HepG2 (cell line): ENCODE data around the gene DOCK1. TPM values are rescaled to one million over a fixed set of nuclear protein-coding genes. Genes with fewer than 3 reads are reported as not detected.

Experiments used
- ATAC-seq: fragments of 200-7000 bp; cut with Tn5 transposase; 3 replicates; pipeline ENCODE4 v1.9.1; 2020; ENCODE audit warnings: mild to moderate bottlenecking, moderate library complexity
- BruUV-seq: library from RNA; stranded (reverse); fragments of 400-500 nt; replicated peaks from 2 replicates; lab custom pipeline; 2021; lab: Mats Ljungman, UMichigan
- CTCF ChIA-PET: fragments of 300-600 bp; formaldehyde crosslinking; extraction: SDS; loops from one replicate; lab custom pipeline; 2021; ENCODE audit warnings: low total read pairs, inconsistent platforms, low intra/inter-chr PET ratio; lab: Yijun Ruan, JAX
- POLR2A ChIA-PET: fragments of 350-600 bp; sonication (Branson Sonifier 250); formaldehyde crosslinking; loops from one replicate; lab custom pipeline; 2020; ENCODE audit warnings: antibody characterized with exemption, inconsistent platforms; lab: Yijun Ruan, JAX
- DNase-seq: peaks from one replicate; pipeline ENCODE4 v3.0.0-alpha.2; 2015; ENCODE audit warnings: low spot score
- FAIRE-seq: peaks from 3 replicates; lab custom pipeline; 2011; peaks lifted over from hg19 to GRCh38; lab: Jason Lieb, UNC
- H2AFZ ChIP-seq: one replicate; pipeline ENCODE4 v1.6.1; 2011; ENCODE audit warnings: low read length, inconsistent platforms
- H3K27ac ChIP-seq: fragments of 300-600 bp; 3 replicates; pipeline ENCODE4 v1.8.0; 2011; ENCODE audit warnings: mixed run types, mild to moderate bottlenecking, mixed read lengths, low read length, inconsistent platforms; ENCODE audit not compliant: insufficient read depth; ENCODE audit errors: extremely low read length
- H3K27me3 ChIP-seq, 2 experiments: fragments of 200-600 bp in 1 of 2; 2 replicates in 1 of 2; 3 replicates in 1 of 2; pipeline versions ENCODE4 v1.6.0 to v1.8.0; 2011; ENCODE audit warnings: low read length in 2 of 2, mild to moderate bottlenecking in 2 of 2, moderate library complexity in 2 of 2, inconsistent platforms in 1 of 2; ENCODE audit not compliant: insufficient read depth in 2 of 2, control insufficient read depth in 1 of 2
- H3K36me3 ChIP-seq, 2 experiments: fragments of 200-600 bp in 1 of 2; replicated peaks in 1 of 2; 2 replicates in 1 of 2; 3 replicates in 1 of 2; pipeline versions ENCODE4 v1.5.1 to v1.8.0; 2011; ENCODE audit warnings: low read length in 2 of 2, inconsistent platforms in 1 of 2; ENCODE audit not compliant: insufficient read depth in 2 of 2, control insufficient read depth in 1 of 2
- H3K4me1 ChIP-seq: 2 replicates; pipeline ENCODE4 v1.5.1; 2012; ENCODE audit warnings: low read length, inconsistent platforms; ENCODE audit not compliant: insufficient read depth
- H3K4me2 ChIP-seq: 2 replicates; pipeline ENCODE4 v1.6.0; 2011; ENCODE audit warnings: low read depth, low read length, inconsistent platforms
- H3K4me3 ChIP-seq, 3 experiments: fragments of 200-600 bp in 1 of 3; sonication (generic), shearing (Covaris generic) in 1 of 3; replicated peaks in 1 of 3; 2 replicates each; pipeline ENCODE4 v1.5.1; 2011 to 2016; ENCODE audit warnings: low read length in 3 of 3, inconsistent platforms in 2 of 3, low read depth in 2 of 3, mild to moderate bottlenecking in 2 of 3, control low read depth in 1 of 3, mixed read lengths in 1 of 3; ENCODE audit not compliant: insufficient read depth in 1 of 3
- H3K79me2 ChIP-seq: one replicate; pipeline ENCODE4 v1.6.1; 2011; ENCODE audit warnings: low read length, inconsistent platforms; ENCODE audit not compliant: insufficient read depth
- H3K9ac ChIP-seq: 2 replicates; pipeline ENCODE4 v1.6.0; 2011; ENCODE audit warnings: mild to moderate bottlenecking, low read depth, low read length, inconsistent platforms; ENCODE audit not compliant: insufficient read depth
- H3K9me3 ChIP-seq: 2 replicates; pipeline ENCODE4 v1.5.1; 2012; ENCODE audit warnings: mild to moderate bottlenecking, low read length
- H4K20me1 ChIP-seq: 2 replicates; pipeline ENCODE4 v1.6.0; 2011; ENCODE audit warnings: inconsistent platforms, mild to moderate bottlenecking, low read length, moderate library complexity; ENCODE audit not compliant: insufficient read depth
- BRD4 ChIP-seq: sonication (generic); formaldehyde crosslinking; IDR thresholded peaks from 2 replicates; pipeline ENCODE4 v1.4.0; 2020; ENCODE audit warnings: missing genetic modification reagents
- MBNL3 ChIP-seq: fragments of 250-450 bp; sonication (Bioruptor Pico); conservative IDR thresholded peaks from 2 replicates; pipeline ENCODE4 v1.8.0; 2022; ENCODE audit warnings: mild to moderate bottlenecking, inconsistent platforms
- NCOA5 ChIP-seq: sonication (generic); formaldehyde crosslinking; IDR thresholded peaks from 2 replicates; pipeline ENCODE4 v1.4.0; 2020; ENCODE audit warnings: missing genetic modification reagents
- RCOR2 ChIP-seq: IDR thresholded peaks from 2 replicates; pipeline ENCODE4 v1.6.1; 2016; ENCODE audit warnings: missing biosample characterization, missing genetic modification reagents
- SP140L ChIP-seq: sonication (generic); formaldehyde crosslinking; IDR thresholded peaks from 2 replicates; pipeline ENCODE4 v1.4.0; 2020; ENCODE audit warnings: missing genetic modification reagents, borderline replicate concordance
- THAP8 ChIP-seq: sonication (generic); formaldehyde crosslinking; IDR thresholded peaks from 2 replicates; pipeline ENCODE4 v1.5.1; 2020; ENCODE audit warnings: missing genetic modification reagents, mild to moderate bottlenecking, borderline replicate concordance
- TSC22D2 ChIP-seq: sonication (generic); formaldehyde crosslinking; IDR thresholded peaks from 2 replicates; pipeline ENCODE4 v1.5.1; 2020; ENCODE audit warnings: missing genetic modification reagents, mild to moderate bottlenecking, borderline replicate concordance
- ZBTB7A ChIP-seq: sonication (generic); formaldehyde crosslinking; IDR thresholded peaks from 2 replicates; pipeline ENCODE4 v1.8.0; 2022; ENCODE audit warnings: mild to moderate bottlenecking, missing genetic modification reagents
- ZFP62 ChIP-seq: sonication (generic); formaldehyde crosslinking; IDR thresholded peaks from 2 replicates; pipeline ENCODE4 v1.4.0; 2020; ENCODE audit warnings: missing genetic modification reagents
- ZFP90 ChIP-seq: sonication (generic); formaldehyde crosslinking; IDR thresholded peaks from 2 replicates; pipeline ENCODE4 v1.8.0; 2022; ENCODE audit warnings: missing genetic modification reagents, mild to moderate bottlenecking, inconsistent platforms, borderline replicate concordance
- ZNF121 ChIP-seq: sonication (generic); formaldehyde crosslinking; IDR thresholded peaks from 2 replicates; pipeline ENCODE4 v1.5.0; 2020; ENCODE audit warnings: mild to moderate bottlenecking, missing genetic modification reagents
- ZNF20 ChIP-seq: sonication (generic); formaldehyde crosslinking; IDR thresholded peaks from 2 replicates; pipeline ENCODE4 v1.4.0; 2020; ENCODE audit warnings: mild to moderate bottlenecking, moderate library complexity, missing genetic modification reagents
- ZNF335 ChIP-seq: sonication (generic); formaldehyde crosslinking; IDR thresholded peaks from 2 replicates; pipeline ENCODE4 v1.4.0; 2020; ENCODE audit warnings: missing genetic modification reagents
- ZNF646 ChIP-seq: sonication (generic); formaldehyde crosslinking; IDR thresholded peaks from 2 replicates; pipeline ENCODE4 v1.9.0; 2021; ENCODE audit warnings: mild to moderate bottlenecking, missing genetic modification reagents
- WGBS: methylation state at CpG from one replicate; pipeline ENCODE4 v1.1.6; 2017; ENCODE audit warnings: low lambda C conversion rate; 5-methylcytosine and 5-hydroxymethylcytosine counted together
- in situ Hi-C: cut with HindIII; loops from 2 replicates; pipeline ENCODE4 v1.10.0; 2017; ENCODE audit warnings: low pct_unique_long_range_greater_than_20kb; ENCODE audit not compliant: extremely low pct_ligation_motif_present
- intact Hi-C: fragments of 100-400 bp; cut with micrococcal nuclease; formaldehyde crosslinking; loops from one replicate; pipeline ENCODE4 v1.10.0; 2022; ENCODE audit not compliant: unreplicated experiment
- polyA plus RNA-seq, 8 experiments: library from polyadenylated mRNA; depleted of rRNA in 3 of 8; stranded (reverse) in 7 of 8; unstranded in 1 of 8; fragments of >200 nt; fragmentation: Illumina TruSeq in 4 of 8; extraction: Trizol in 4 of 8; gene quantifications; 2 replicates each; pipeline versions ENCODE4 v1.2.1 to v1.2.3, GENCODE V29; 2011 to 2016; ENCODE audit warnings: low read depth in 4 of 8, missing spikeins in 1 of 8, mixed read lengths in 1 of 8; ENCODE audit not compliant: insufficient read depth in 1 of 8
- total RNA-seq, 5 experiments: library from RNA; depleted of rRNA; stranded (reverse); fragments of >200 nt; fragmentation: Illumina TruSeq; extraction: Trizol; gene quantifications; 2 replicates each; pipeline ENCODE4 v1.2.3, GENCODE V29; 2016; ENCODE audit warnings: low read depth in 1 of 5
- TF ChIP-seq, protein P1 (sequence below): sonication (generic); formaldehyde crosslinking; IDR thresholded peaks from 2 replicates; pipeline ENCODE4 v1.4.0; 2020; ENCODE audit warnings: missing genetic modification reagents

Gene DOCK1
- total and polyA plus RNA-seq, 2 of the 13 experiments (the other 11 are each of a cell fraction or from before 2014, with no cell fraction given): 8.3 to 25.5 TPM

- H2AFZ ChIP-seq: no peak overlapping the region
- H3K4me2 ChIP-seq: no peak overlapping the region
- no peak for ATAC-seq
- no peaks in the 10 kb centered on the region for H3K4me1 ChIP-seq
- no peak overlapping the region for H3K9ac ChIP-seq
- 95% methylated on average over 10 of the region's 10 CpGs for WGBS
- no peaks in the 10 kb centered on the region for H4K20me1 ChIP-seq
- BruUV-seq: no TSS peak
- no peak for TF ChIP-seq RCOR2 (CRISPR knock-in tag)
- no peak for TF ChIP-seq ZNF121 (CRISPR knock-in tag)
- no peak for TF ChIP-seq SP140L (CRISPR knock-in tag)
- TF ChIP-seq ZNF20 (CRISPR knock-in tag): no peak
- TF ChIP-seq ZFP62 (CRISPR knock-in tag): no peak
- TF ChIP-seq, protein P1, sequence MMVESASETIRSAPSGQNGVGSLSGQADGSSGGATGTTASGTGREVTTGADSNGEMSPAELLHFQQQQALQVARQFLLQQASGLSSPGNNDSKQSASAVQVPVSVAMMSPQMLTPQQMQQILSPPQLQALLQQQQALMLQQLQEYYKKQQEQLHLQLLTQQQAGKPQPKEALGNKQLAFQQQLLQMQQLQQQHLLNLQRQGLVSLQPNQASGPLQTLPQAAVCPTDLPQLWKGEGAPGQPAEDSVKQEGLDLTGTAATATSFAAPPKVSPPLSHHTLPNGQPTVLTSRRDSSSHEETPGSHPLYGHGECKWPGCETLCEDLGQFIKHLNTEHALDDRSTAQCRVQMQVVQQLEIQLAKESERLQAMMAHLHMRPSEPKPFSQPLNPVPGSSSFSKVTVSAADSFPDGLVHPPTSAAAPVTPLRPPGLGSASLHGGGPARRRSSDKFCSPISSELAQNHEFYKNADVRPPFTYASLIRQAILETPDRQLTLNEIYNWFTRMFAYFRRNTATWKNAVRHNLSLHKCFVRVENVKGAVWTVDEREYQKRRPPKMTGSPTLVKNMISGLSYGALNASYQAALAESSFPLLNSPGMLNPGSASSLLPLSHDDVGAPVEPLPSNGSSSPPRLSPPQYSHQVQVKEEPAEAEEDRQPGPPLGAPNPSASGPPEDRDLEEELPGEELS (CRISPR knock-in tag): no peak
- no peak for TF ChIP-seq ZNF335 (CRISPR knock-in tag)
- TF ChIP-seq ZBTB7A: no peak
- no peak for TF ChIP-seq ZNF646 (CRISPR knock-in tag)
- no peak for TF ChIP-seq NCOA5 (CRISPR knock-in tag)
- TF ChIP-seq MBNL3: no peak
- no peak for TF ChIP-seq ZFP90 (CRISPR knock-in tag)
- no peak for TF ChIP-seq THAP8
- no peak for TF ChIP-seq BRD4
- TF ChIP-seq TSC22D2 (CRISPR knock-in tag): no peak
- TF ChIP-seq, all 625 proteins: peak for 0
- Histone ChIP-seq H3K9me3 (no peaks in the 10 kb centered on the region), H3K79me2 (no peaks in the 10 kb centered on the region), H3K36me3 (no peaks in the 10 kb centered on the region; a peak in 1 of 5 replicates), H3K27me3 (no peaks in the 10 kb centered on the region), H3K4me3 (no peak overlapping the region), H3K27ac (no peak overlapping the region)
- CTCF ChIA-PET: no interaction called here
- POLR2A ChIA-PET: no interaction called here
- intact Hi-C loops (no loop called here), in situ Hi-C loops (no loop called here)
- FAIRE-seq: no peak
- no peak for DNase-seq
These were observed 414.5 kb downstream of the DOCK1 start for GRCh38 chr10:127319691-127320090.
